Stimulated activated naive B cell treated with anti-CD40 and anti-IgM and Interleukin-4, amounts not matched to agents 10 μg/mL and 1 μg/mL and 100 μg/mL, for 72 hours (primary cell): Measurements from ENCODE around the gene NRXN3.

Source experiments
- ATAC-seq, 2 donors: fragments of 150-1000 bp; cut with Tn5 transposase; replicated peaks; 2 replicates each; pipeline ENCODE4 v1.10.0; 2021; ENCODE audit warnings: moderate library complexity in 1 of 2
- DNase-seq: peaks from one replicate; pipeline ENCODE4 v3.0.0; 2021
- H3K27ac Mint-ChIP-seq: one replicate; pipeline ENCODE4 v1.8.0; 2022; ENCODE audit warnings: mild to moderate bottlenecking, mixed read lengths
- H3K27me3 Mint-ChIP-seq, 2 donors: one replicate each; pipeline ENCODE4 v1.8.0; 2022; ENCODE audit warnings: mixed read lengths in 2 of 2
- H3K36me3 Mint-ChIP-seq, 2 donors: one replicate each; pipeline ENCODE4 v1.8.0; 2022; ENCODE audit warnings: mixed read lengths in 2 of 2, mild to moderate bottlenecking in 1 of 2
- H3K4me1 Mint-ChIP-seq, 2 donors: one replicate each; pipeline ENCODE4 v1.8.0; 2022; ENCODE audit warnings: mixed read lengths in 2 of 2, mild to moderate bottlenecking in 1 of 2
- H3K4me3 Mint-ChIP-seq, 2 donors: one replicate each; pipeline ENCODE4 v1.8.0; 2022; ENCODE audit warnings: mild to moderate bottlenecking in 2 of 2, mixed read lengths in 2 of 2, moderate library complexity in 1 of 2
- H3K9me3 Mint-ChIP-seq, 2 donors: one replicate each; pipeline ENCODE4 v1.8.0; 2022; ENCODE audit warnings: mixed read lengths in 2 of 2, mild to moderate bottlenecking in 1 of 2

Gene NRXN3

DNA sequence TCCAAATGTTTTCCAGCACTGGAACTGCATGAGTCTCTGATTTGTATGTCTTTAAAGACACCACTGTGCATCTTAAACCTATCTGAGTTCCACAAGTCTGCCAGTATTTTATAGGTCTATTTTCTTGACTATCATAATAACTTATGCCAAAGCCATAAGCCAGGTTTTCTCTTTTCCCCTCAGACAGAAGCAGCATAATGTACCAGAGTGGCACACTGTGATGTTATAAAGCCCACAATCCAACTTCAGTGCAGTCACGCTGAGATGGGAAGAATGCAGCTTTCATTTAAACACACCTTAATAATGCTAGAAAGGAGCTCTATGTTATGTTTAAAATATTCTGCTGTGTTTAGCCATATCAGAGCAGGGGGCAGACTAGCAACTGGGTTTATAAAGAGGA is 1117.8 kb downstream of the NRXN3 start:
- H3K9me3 Mint-ChIP-seq: peaks cover 2 to 5% of the 10 kb centered on the region in 2 donors
- no peaks in the 10 kb centered on the region for H3K36me3 Mint-ChIP-seq
- DNase-seq (no peak), ATAC-seq (no peak)
- no peaks in the 10 kb centered on the region for H3K4me1 Mint-ChIP-seq
- no peak overlapping the region for H3K4me3 Mint-ChIP-seq
- H3K27ac Mint-ChIP-seq: no peak overlapping the region
- peaks cover 0 to 7% of the 10 kb centered on the region in 2 donors for H3K27me3 Mint-ChIP-seq

DNA sequence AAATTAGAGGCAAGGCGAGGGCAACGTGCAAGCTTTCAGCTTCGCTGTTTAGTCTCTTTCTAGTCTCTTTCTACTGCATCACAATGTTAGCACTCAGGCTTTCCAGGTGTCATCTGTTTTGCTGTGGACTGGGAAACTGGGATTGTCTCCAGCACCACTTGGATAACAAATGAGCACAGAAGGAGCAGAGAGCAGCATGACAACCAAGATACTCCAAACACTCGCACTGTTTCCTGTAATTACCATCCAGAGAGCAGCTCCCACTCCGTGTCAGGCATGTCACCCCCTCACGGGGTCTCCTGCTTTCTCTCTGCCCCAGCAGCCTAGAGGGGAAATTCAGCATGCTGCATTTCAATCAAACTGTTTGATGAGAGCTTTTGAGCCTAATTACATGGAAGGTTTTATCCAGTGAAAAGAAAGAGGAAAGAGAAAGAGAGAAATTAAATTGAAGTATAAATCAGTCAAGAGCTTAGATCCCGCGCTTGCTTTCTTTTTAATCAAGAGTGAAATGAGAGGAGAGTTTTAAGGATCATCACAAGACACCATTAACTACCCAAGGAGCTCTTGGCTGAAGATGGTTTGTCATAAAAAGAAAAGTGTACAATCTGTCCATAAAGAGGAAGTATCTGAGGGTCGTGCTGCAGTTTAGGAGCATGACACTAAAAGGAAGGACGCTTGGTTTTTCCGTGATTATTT is 1123.5 kb downstream of the NRXN3 start:
- H3K27me3 Mint-ChIP-seq: no peaks in the 10 kb centered on the region
- ATAC-seq (no peak), DNase-seq (no peak)
- no peaks in the 10 kb centered on the region for H3K36me3 Mint-ChIP-seq
- H3K4me3 Mint-ChIP-seq: no peak overlapping the region
- no peak overlapping the region for H3K27ac Mint-ChIP-seq
- H3K9me3 Mint-ChIP-seq: peaks cover 6 to 9% of the 10 kb centered on the region in 2 donors
- H3K4me1 Mint-ChIP-seq: no peaks in the 10 kb centered on the region

DNA sequence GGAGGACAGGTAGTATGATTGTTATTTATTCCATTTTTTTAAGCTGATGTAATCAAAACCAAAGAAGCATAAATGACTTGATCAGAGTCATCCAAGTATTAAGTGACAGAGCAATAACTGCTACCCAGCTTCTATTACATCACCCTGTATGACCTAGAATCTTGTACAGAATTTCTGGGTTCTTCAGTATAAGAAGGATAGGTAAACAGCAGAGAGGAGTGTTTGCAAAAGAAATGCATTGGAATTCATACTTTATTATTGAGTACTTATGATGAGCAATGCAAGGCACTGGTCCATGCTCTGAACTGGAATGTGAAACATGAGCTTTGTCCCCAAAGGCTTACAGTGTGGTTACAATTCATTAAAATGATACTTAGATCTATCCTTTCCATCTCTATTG is 1124.3 kb downstream of the NRXN3 start:
- Mint-ChIP-seq H3K36me3 (no peaks in the 10 kb centered on the region), H3K4me1 (no peaks in the 10 kb centered on the region), H3K27ac (no peak overlapping the region), H3K9me3 (peaks cover 6 to 9% of the 10 kb centered on the region in 2 donors), H3K27me3 (no peaks in the 10 kb centered on the region), H3K4me3 (no peak overlapping the region)
- no peak for ATAC-seq
- no peak for DNase-seq

DNA sequence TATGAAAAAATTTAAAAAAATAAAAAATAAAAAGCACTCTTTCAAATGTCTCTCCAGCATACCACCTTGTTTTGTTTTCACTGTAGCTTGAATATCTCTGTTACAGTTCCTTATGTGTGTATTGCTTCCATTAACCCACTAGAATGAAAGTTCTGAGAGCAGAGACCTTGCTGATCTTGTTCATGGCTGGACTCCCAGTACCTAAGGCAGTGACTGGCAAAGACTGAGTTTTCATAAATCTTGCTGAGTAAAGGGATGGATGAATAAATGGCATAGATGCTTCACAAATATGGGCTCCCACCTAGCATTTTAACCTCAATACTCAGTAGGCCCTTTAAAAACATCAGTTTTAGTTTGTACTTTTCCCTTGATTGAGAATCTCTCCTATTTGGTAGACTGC is 1125.2 kb downstream of the NRXN3 start:
- peaks cover 4% of the 10 kb centered on the region in 2 donors for H3K9me3 Mint-ChIP-seq
- no peak overlapping the region for H3K4me3 Mint-ChIP-seq
- DNase-seq (no peak), ATAC-seq (no peak)
- H3K27ac Mint-ChIP-seq: no peak overlapping the region
- no peaks in the 10 kb centered on the region for H3K27me3 Mint-ChIP-seq
- H3K4me1 Mint-ChIP-seq: no peaks in the 10 kb centered on the region
- no peaks in the 10 kb centered on the region for H3K36me3 Mint-ChIP-seq

DNA sequence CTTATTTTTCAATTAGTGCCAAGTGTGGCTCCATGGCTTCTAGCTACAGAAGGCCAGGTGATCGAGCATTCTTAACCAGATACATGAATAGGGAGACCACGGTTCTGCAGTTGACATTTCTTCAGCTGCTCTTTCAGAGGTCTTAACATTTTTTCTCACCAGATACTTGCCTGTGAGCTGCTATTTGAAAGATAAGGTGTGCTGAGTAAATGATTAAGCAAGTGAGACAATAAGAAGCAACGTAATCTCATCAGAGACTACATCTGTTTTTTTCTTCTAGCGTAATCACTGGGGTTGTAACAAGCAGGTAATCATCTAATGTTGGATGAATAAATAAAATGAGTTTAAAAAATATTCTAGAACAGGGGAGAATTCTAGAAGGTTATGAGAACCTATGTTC is 1128.2 kb downstream of the NRXN3 start:
- Mint-ChIP-seq H3K27me3 (no peaks in the 10 kb centered on the region), H3K27ac (no peak overlapping the region), H3K36me3 (no peaks in the 10 kb centered on the region), H3K4me3 (no peak overlapping the region), H3K4me1 (no peaks in the 10 kb centered on the region), H3K9me3 (peaks cover 8 to 11% of the 10 kb centered on the region in 2 donors)
- ATAC-seq (no peak), DNase-seq (no peak)

DNA sequence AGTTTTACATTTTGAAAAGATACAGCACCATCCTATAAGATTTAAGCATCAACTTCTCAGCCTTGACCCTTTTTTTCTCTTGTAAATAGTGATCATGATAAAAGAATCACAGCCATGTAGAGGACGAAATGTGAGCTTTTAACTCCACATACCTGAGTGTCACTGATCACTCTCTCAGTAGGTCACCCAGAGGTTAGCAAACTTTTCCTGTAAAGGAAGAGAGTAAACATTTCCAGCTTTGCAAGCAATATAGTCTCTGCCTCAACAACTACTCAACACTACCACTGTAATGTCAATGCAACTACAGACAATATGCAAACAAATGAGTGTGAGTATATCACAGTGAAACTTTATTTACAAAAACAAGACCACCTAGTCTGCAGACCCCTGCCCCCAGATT is 1129.0 kb downstream of the NRXN3 start:
- no peaks in the 10 kb centered on the region for H3K4me1 Mint-ChIP-seq
- no peak overlapping the region for H3K27ac Mint-ChIP-seq
- DNase-seq (no peak), ATAC-seq (no peak)
- H3K4me3 Mint-ChIP-seq: no peak overlapping the region
- H3K27me3 Mint-ChIP-seq: no peaks in the 10 kb centered on the region
- H3K9me3 Mint-ChIP-seq: peaks cover 8 to 10% of the 10 kb centered on the region in 2 donors
- no peaks in the 10 kb centered on the region for H3K36me3 Mint-ChIP-seq

DNA sequence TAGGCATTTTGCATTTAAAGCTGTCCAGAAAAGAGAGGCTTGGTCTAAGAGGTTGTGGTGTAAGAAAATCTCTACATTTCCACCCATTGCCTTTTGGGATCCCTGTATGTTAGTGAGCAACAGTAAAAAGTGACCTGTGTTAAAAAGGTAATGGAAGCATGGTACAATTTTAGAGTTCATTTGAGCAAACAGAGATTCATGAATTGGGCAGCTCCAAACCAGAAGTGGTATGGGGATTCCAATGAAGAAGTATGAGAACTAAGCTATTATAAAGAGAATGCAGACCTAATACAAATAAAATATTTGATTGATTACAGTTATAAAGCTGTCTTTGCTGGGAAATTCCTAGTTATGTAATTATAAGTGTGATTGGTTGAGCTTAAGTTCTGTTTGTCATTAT is 1134.1 kb downstream of the NRXN3 start:
- H3K27me3 Mint-ChIP-seq: no peaks in the 10 kb centered on the region
- ATAC-seq: no peak
- H3K36me3 Mint-ChIP-seq: no peaks in the 10 kb centered on the region
- H3K9me3 Mint-ChIP-seq: peaks cover 4 to 9% of the 10 kb centered on the region in 2 donors
- H3K4me3 Mint-ChIP-seq: no peak overlapping the region
- H3K4me1 Mint-ChIP-seq: no peaks in the 10 kb centered on the region
- H3K27ac Mint-ChIP-seq: no peak overlapping the region
- no peak for DNase-seq

DNA sequence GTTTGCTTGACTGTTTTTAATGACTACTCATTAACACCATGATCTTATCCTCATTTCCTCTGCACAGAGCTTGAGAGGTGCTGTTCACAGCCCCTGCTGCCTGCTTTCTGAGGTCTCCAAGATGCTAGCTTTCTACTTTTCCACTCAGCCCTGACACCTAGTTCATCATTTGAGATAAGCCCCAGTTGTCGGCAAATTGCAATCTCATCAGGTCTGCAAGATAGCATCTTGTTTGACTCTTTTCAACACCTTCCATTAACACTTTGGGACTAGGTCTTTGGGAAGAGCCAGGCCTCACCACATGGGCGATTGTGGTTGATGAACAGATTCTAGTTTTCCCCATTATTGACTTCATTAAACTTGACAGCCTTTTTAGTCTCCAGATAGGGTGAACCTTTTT is 1136.4 kb downstream of the NRXN3 start:
- Mint-ChIP-seq H3K9me3 (peaks cover 3 to 8% of the 10 kb centered on the region in 2 donors), H3K27me3 (no peaks in the 10 kb centered on the region), H3K36me3 (no peaks in the 10 kb centered on the region), H3K27ac (no peak overlapping the region), H3K4me1 (no peaks in the 10 kb centered on the region), H3K4me3 (no peak overlapping the region)
- ATAC-seq: no peak
- DNase-seq: no peak

DNA sequence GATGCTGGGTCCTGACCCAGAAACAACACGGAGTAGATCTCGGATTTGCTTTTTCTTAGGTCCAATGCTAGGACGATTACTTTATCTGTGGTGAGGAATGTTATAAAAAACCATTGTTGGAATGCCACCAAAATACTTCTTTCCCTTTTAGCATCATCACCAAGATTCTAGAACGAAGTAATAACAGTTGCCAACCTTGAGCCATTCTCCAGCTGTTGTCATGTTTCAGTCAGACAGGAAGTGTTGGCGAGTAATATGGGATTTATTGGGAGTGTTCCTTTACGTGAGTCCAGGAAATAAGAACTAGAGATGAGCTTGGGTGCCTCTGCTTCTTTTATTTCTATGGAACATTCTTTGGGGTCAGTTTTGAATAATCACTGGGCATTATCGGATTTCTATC is 1148.2 kb downstream of the NRXN3 start:
- Mint-ChIP-seq H3K4me3 (no peak overlapping the region), H3K4me1 (no peaks in the 10 kb centered on the region), H3K36me3 (no peaks in the 10 kb centered on the region), H3K27me3 (no peaks in the 10 kb centered on the region), H3K9me3 (peaks cover 0 to 5% of the 10 kb centered on the region in 2 donors), H3K27ac (no peak overlapping the region)
- no peak for ATAC-seq
- no peak for DNase-seq

DNA sequence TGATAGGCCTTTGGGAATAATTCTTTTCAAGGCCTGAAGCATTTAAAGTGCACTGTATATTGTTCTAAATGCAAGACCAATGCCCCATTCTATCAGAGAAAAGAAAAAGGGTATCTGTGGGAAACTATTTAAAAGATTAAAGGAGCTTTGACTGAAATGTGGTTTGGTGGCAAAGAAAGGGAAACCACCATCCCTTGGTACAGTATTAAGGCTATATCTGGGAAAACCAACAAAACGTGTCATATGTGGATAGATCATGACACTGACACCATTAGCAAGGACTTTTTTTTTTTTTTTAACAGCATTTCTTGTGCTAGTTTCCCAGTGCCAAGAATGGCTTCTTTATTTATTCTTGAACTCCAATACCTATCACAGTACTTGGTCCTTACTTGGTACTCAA is 1150.4 kb downstream of the NRXN3 start:
- no peak overlapping the region for H3K27ac Mint-ChIP-seq
- ATAC-seq (no peak), DNase-seq (no peak)
- no peaks in the 10 kb centered on the region for H3K4me1 Mint-ChIP-seq
- H3K27me3 Mint-ChIP-seq: no peaks in the 10 kb centered on the region
- H3K4me3 Mint-ChIP-seq: no peak overlapping the region
- H3K36me3 Mint-ChIP-seq: no peaks in the 10 kb centered on the region
- peaks cover 0 to 5% of the 10 kb centered on the region in 2 donors for H3K9me3 Mint-ChIP-seq

DNA sequence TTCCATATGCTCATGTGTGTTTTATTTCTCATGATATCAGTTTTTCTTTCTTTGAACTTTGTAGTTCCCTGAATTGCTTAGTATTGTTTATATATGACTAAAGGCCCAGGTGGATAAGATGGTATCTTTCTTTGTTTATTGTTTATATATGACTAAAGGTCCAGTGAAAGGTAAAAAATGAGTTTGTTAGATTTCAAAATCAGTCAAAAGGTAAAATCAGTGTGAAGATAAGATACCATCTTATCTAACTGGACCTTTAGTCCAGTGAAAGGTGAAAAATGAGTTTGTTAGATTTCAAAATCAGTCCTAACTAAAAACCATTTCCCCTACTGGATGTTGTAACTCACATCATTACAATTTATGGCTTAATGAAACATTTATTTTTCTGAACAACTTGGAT is 1150.9 kb downstream of the NRXN3 start:
- Mint-ChIP-seq H3K9me3 (peaks cover 0 to 5% of the 10 kb centered on the region in 2 donors), H3K4me1 (no peaks in the 10 kb centered on the region), H3K27ac (no peak overlapping the region), H3K4me3 (no peak overlapping the region), H3K36me3 (no peaks in the 10 kb centered on the region), H3K27me3 (no peaks in the 10 kb centered on the region)
- DNase-seq (no peak), ATAC-seq (no peak)

DNA sequence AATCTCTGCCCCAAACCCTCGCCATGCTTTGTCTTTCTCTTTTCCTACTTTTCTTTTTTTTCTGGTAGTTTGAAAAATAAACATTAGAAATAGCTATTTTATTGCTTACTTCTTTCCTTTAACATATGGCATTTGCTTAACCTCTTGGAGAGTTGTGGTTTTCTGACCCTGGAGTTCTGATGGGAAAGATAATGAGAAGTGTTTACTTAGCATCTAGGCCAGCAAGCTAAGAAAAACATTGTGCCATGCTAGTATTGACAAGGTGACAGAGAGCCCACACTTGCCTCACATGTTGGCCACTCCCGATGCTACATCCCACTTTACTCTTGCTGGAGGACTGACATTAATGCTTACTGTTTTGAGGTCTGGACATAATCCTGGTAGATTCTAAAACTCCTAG is 1154.9 kb downstream of the NRXN3 start:
- Mint-ChIP-seq H3K4me1 (no peaks in the 10 kb centered on the region), H3K9me3 (peaks cover 0 to 2% of the 10 kb centered on the region in 2 donors), H3K27me3 (no peaks in the 10 kb centered on the region), H3K36me3 (no peaks in the 10 kb centered on the region), H3K27ac (no peak overlapping the region), H3K4me3 (no peak overlapping the region)
- ATAC-seq (no peak), DNase-seq (no peak)

DNA sequence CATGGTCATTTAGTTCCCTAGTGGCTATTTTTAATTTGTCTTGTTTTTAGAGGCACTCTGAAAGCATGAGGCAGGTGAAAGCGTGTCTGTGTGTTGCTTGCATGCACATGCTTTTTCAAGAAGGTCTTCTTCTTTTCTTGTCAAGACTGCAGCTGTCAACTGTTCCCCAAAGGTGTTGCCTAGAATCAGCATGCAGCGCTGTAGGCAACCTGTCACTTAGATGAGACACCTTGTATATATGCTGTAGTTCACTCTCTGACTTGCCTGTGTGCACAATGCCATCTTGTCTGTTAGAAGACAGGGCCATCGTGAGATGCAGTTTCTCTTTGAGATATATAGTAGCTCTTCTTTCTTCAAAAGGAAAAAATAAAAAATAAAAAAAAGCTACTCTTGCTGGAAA is 1155.4 kb downstream of the NRXN3 start:
- no peaks in the 10 kb centered on the region for H3K27me3 Mint-ChIP-seq
- H3K36me3 Mint-ChIP-seq: no peaks in the 10 kb centered on the region
- no peak overlapping the region for H3K4me3 Mint-ChIP-seq
- ATAC-seq: no peak
- no peaks in the 10 kb centered on the region for H3K4me1 Mint-ChIP-seq
- H3K9me3 Mint-ChIP-seq: peaks cover 0 to 6% of the 10 kb centered on the region in 2 donors
- DNase-seq: no peak
- H3K27ac Mint-ChIP-seq: no peak overlapping the region

DNA sequence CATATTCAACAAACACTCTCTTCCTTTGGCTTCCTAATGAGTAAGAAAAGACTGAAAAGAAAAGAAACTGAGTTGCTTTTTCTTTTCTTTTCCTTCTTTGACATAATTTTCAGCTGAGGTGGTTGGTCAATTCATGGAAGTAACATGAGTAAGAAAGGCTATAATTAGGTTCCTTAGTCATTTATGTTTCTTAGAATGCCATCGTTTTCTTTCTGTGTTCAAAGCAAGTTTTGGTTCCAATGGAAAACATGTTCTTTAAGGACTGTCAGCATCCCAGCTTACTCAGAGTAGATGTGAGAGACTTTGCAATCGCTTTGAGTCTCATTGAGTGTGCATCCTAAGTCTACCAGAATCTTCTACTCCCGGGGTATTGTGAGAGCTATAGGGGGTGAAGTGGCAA is 1158.7 kb downstream of the NRXN3 start:
- peaks cover 0 to 6% of the 10 kb centered on the region in 2 donors for H3K9me3 Mint-ChIP-seq
- DNase-seq: no peak
- no peaks in the 10 kb centered on the region for H3K36me3 Mint-ChIP-seq

DNA sequence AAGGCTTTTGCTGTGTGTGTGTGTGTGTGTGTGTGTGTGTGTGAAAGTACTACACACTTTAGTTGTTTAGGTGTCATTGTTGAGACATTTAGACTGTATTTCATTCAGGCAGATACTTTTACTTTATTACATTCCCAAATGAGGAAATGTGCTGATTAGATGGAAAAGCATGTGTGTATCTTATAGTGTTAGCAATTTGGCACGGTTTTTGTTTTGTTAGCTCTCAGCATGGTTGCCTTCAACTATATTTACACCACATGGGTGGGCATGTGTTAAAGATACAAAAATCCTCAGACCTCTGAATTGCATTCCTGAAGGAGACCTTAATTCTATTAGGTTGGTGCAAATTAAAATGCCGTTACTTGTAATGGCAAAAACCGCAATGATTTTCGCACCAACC is 1161.7 kb downstream of the NRXN3 start:
- Mint-ChIP-seq H3K9me3 (peaks cover 0 to 6% of the 10 kb centered on the region in 2 donors), H3K27ac (no peak overlapping the region), H3K36me3 (no peaks in the 10 kb centered on the region), H3K27me3 (no peaks in the 10 kb centered on the region), H3K4me1 (no peaks in the 10 kb centered on the region), H3K4me3 (no peak overlapping the region)
- no peak for DNase-seq
- ATAC-seq: no peak

More for the DNA sequence above, 1158.7 kb downstream of the NRXN3 start:
- Mint-ChIP-seq H3K27ac (no peak overlapping the region), H3K4me1 (no peaks in the 10 kb centered on the region), H3K27me3 (no peaks in the 10 kb centered on the region), H3K4me3 (no peak overlapping the region)
- no peak for ATAC-seq
